OCI-LY7 (cell line): ENCODE measurements around the gene SOX18. TPM values are rescaled to one million over a fixed set of nuclear protein-coding genes. Genes with fewer than 3 reads are reported as not detected.

ENCODE experiments used
- Bru-seq: library from RNA; stranded (reverse); fragments of 400-500 nt; gene quantifications from one replicate; lab custom pipeline; 2021; lab: Mats Ljungman, UMichigan
- BruChase-seq, 2 experiments: library from RNA; stranded (reverse); fragments of 400-500 nt; gene quantifications; one replicate each; lab custom pipeline; 2021; lab: Mats Ljungman, UMichigan
- BruUV-seq: library from RNA; stranded (reverse); fragments of 400-500 nt; replicated peaks from 2 replicates; lab custom pipeline; 2021; lab: Mats Ljungman, UMichigan
- CTCF ChIA-PET: fragments of 300-600 bp; sonication (Branson Sonifier 250); formaldehyde crosslinking; loops from one replicate; lab custom pipeline; 2022; ENCODE audit warnings: antibody characterized with exemption; ENCODE audit not compliant: unreplicated experiment; lab: Charles Lee
- POLR2A ChIA-PET: fragments of 300-600 bp; sonication (Branson Sonifier 250); formaldehyde crosslinking; loops from one replicate; lab custom pipeline; 2022; ENCODE audit warnings: antibody characterized with exemption; lab: Charles Lee
- DNase-seq: peaks from one replicate; pipeline ENCODE4 v3.0.0-alpha.2; 2015; ENCODE audit warnings: low spot score
- H2AFZ ChIP-seq: fragments of 200-600 bp; sonication (generic), shearing (Covaris generic); 2 replicates; pipeline ENCODE4 v1.6.1; 2014; ENCODE audit warnings: mild to moderate bottlenecking, antibody characterized with exemption, low read length, moderate library complexity
- H3K27ac ChIP-seq: fragments of 200-600 bp; sonication (generic); 2 replicates; pipeline ENCODE4 v1.5.1; 2014; ENCODE audit warnings: mixed run types, low read depth, mild to moderate bottlenecking, moderate library complexity, low read length, inconsistent platforms; ENCODE audit not compliant: poor library complexity, severe bottlenecking
- H3K36me3 ChIP-seq: fragments of 200-600 bp; sonication (generic); 2 replicates; pipeline ENCODE4 v1.6.1; 2014; ENCODE audit warnings: mild to moderate bottlenecking, antibody characterized with exemption, low read length, moderate library complexity, mixed read lengths; ENCODE audit not compliant: insufficient read depth
- H3K4me1 ChIP-seq: fragments of 200-600 bp; sonication (generic); 2 replicates; pipeline ENCODE4 v1.5.1; 2014; ENCODE audit warnings: mild to moderate bottlenecking, low read length; ENCODE audit not compliant: insufficient read depth, poor library complexity, severe bottlenecking
- H3K4me2 ChIP-seq: fragments of 200-600 bp; sonication (generic); 2 replicates; pipeline ENCODE4 v1.6.1; 2014; ENCODE audit warnings: mild to moderate bottlenecking, low read length
- H3K4me3 ChIP-seq: fragments of 200-600 bp; sonication (generic); 2 replicates; pipeline ENCODE4 v1.5.1; 2014; ENCODE audit warnings: mild to moderate bottlenecking, low read depth, low read length; ENCODE audit not compliant: poor library complexity, severe bottlenecking
- H3K79me2 ChIP-seq: fragments of 200-600 bp; sonication (generic); 2 replicates; pipeline ENCODE4 v1.6.1; 2016; ENCODE audit warnings: low read depth, mild to moderate bottlenecking, low read length, moderate library complexity, mixed read lengths; ENCODE audit not compliant: insufficient read depth
- H3K9me2 ChIP-seq: fragments of 200-600 bp; sonication (generic); 2 replicates; pipeline ENCODE4 v1.6.1; 2016; ENCODE audit warnings: mild to moderate bottlenecking, low read length, mixed read lengths; ENCODE audit not compliant: insufficient read depth
- H3K9me3 ChIP-seq: fragments of 200-600 bp; sonication (generic); 2 replicates; pipeline ENCODE4 v1.6.1; 2014; ENCODE audit warnings: mild to moderate bottlenecking, mixed run types, low read length, mixed read lengths
- H4K20me1 ChIP-seq: fragments of 200-600 bp; sonication (generic); 2 replicates; pipeline ENCODE4 v1.6.1; 2014; ENCODE audit warnings: mild to moderate bottlenecking, antibody characterized with exemption, low read length, moderate library complexity, mixed read lengths; ENCODE audit not compliant: insufficient read depth
- EZH2phosphoT487 ChIP-seq: fragments of 200-600 bp; sonication (generic); IDR thresholded peaks from 2 replicates; pipeline ENCODE4 v1.6.1; 2018; ENCODE audit warnings: low read depth, borderline replicate concordance, mild to moderate bottlenecking, mixed run types, antibody characterized with exemption, low read length, moderate library complexity, mixed read lengths
- intact Hi-C: fragments of 100-400 bp; cut with micrococcal nuclease; formaldehyde crosslinking; loops from one replicate; pipeline ENCODE4 v1.10.0; 2022; ENCODE audit not compliant: unreplicated experiment
- long read RNA-seq: library from polyadenylated mRNA; stranded (forward); transcript quantifications from one replicate; pipeline ENCODE4 v2.0.0, GENCODE V29; 2022
- total RNA-seq, 2 experiments: library from RNA; depleted of rRNA in 1 of 2; stranded (reverse); fragments of >200 nt in 1 of 2; shearing (Covaris generic) in 1 of 2; gene quantifications; 2 replicates each; pipeline ENCODE4 v1.2.3, GENCODE V29; 2014 to 2022
- TF ChIP-seq, protein P1 (sequence below): fragments of 200-600 bp; sonication (generic); conservative IDR thresholded peaks from 2 replicates; pipeline ENCODE4 v1.5.1; 2014; ENCODE audit warnings: mild to moderate bottlenecking, antibody characterized with exemption, low read length, moderate library complexity, mixed read lengths

SOX18 gene
- not detected in 2 replicates for total RNA-seq (2014; rRNA removed; shearing (Covaris generic))
- not detected in 2 replicates for total RNA-seq (2022)
- Bru-seq, nascent RNA: not detected
- percentile 18 among the genes with signal in this experiment for BruChase-seq, experiment 1, labeled RNA remaining after a 6-hour chase
- not detected for BruChase-seq, experiment 2, labeled RNA remaining after a 2-hour chase
- long read RNA-seq: 0 reads

DNA sequence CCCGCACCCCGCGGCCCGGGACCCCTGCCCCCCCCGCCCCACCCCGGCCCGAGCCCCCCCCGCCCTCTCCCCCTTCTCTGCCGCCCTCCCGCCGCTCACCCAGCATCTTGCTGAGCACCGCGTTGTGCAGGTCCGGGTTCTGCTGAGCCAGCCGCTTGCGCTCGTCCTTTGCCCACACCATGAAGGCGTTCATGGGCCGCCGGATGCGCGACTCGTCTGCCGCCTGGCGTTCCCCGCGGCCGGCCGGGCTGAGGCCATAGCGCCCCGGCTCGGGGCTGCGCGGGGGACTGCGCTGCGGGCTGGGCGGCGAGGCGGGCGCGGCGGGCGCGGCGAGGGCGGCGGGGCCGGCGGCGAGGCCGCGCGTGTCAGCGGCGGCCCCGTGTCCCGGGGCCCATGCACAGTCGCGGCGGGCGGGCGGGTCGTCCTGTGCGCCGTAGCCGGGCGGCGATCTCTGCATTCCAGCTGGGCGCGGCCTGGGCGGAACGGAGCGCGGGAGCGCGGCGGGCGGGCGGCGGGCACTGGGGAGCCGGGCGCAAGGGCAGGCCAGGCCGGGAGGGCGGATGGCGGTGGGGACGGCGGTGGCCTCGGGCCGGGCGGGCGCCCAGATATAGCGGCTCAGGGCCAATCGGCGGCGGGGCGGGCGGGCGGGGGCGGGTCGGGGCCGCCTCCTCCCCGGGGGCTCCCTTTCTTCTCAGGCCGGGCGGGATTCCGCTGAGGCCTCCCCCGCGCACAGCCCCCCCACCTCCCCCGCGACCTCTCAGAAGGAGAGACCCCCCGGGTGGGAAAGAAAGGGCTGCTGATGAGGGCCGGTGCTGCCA, at the start of gene SOX18:
TSS of gene SOX18 (minus strand) at position 580 of the 818 bp plus-strand sequence. CDS start at position 457, 123 bp downstream.
- Histone ChIP-seq H3K9me3 (no peaks in the 10 kb centered on the region), H3K4me2 (no peak within 1 kb of the TSS), H3K4me3 (no peak within 1 kb of the TSS), H3K27ac (no peak within 1 kb of the TSS), H3K9me2 (no peaks in the 10 kb centered on the region), H3K36me3 (no peaks in the 10 kb centered on the region), H3K4me1 (no peaks in the 10 kb centered on the region), H2AFZ (no peak within 1 kb of the TSS), H3K79me2 (no peaks in the 10 kb centered on the region), H4K20me1 (no peaks in the 10 kb centered on the region)
- TF ChIP-seq EZH2phosphoT487: no peak
- TF ChIP-seq, protein P1, sequence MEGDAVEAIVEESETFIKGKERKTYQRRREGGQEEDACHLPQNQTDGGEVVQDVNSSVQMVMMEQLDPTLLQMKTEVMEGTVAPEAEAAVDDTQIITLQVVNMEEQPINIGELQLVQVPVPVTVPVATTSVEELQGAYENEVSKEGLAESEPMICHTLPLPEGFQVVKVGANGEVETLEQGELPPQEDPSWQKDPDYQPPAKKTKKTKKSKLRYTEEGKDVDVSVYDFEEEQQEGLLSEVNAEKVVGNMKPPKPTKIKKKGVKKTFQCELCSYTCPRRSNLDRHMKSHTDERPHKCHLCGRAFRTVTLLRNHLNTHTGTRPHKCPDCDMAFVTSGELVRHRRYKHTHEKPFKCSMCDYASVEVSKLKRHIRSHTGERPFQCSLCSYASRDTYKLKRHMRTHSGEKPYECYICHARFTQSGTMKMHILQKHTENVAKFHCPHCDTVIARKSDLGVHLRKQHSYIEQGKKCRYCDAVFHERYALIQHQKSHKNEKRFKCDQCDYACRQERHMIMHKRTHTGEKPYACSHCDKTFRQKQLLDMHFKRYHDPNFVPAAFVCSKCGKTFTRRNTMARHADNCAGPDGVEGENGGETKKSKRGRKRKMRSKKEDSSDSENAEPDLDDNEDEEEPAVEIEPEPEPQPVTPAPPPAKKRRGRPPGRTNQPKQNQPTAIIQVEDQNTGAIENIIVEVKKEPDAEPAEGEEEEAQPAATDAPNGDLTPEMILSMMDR: no peak
- POLR2A ChIA-PET: no interaction called here
- CTCF ChIA-PET: no interaction called here
- no TSS peak for BruUV-seq
- intact Hi-C loops: no loop called here
- DNase-seq: no peak

DNA sequence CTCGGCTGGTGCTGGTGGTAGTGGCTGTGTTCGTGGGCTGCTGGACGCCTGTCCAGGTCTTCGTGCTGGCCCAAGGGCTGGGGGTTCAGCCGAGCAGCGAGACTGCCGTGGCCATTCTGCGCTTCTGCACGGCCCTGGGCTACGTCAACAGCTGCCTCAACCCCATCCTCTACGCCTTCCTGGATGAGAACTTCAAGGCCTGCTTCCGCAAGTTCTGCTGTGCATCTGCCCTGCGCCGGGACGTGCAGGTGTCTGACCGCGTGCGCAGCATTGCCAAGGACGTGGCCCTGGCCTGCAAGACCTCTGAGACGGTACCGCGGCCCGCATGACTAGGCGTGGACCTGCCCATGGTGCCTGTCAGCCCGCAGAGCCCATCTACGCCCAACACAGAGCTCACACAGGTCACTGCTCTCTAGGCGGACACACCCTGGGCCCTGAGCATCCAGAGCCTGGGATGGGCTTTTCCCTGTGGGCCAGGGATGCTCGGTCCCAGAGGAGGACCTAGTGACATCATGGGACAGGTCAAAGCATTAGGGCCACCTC, 49.1 kb upstream of the SOX18 start:
- ChIA-PET CTCF (no interaction called here), POLR2A (no interaction called here)
- Histone ChIP-seq H3K4me2 (no peak overlapping the region), H3K9me2 (no peaks in the 10 kb centered on the region), H2AFZ (no peak overlapping the region), H3K4me3 (no peak overlapping the region), H3K79me2 (no peaks in the 10 kb centered on the region), H3K9me3 (no peaks in the 10 kb centered on the region), H4K20me1 (no peaks in the 10 kb centered on the region), H3K27ac (no peak overlapping the region), H3K4me1 (peaks cover 36% of the 10 kb centered on the region), H3K36me3 (no peaks in the 10 kb centered on the region)
- DNase-seq: no peak
- intact Hi-C loops: no loop called here
- TF ChIP-seq, protein P1: no peak
- TF ChIP-seq EZH2phosphoT487: no peak
- no TSS peak for BruUV-seq
